GM12801 (cell line): Measurements from ENCODE around the gene ALDH6A1.

Experiments
- TF ChIP-seq, protein P1 (sequence below): IDR thresholded peaks from one replicate; pipeline ENCODE4 v1.5.1; 2011; ENCODE audit warnings: control low read depth; ENCODE audit not compliant: insufficient read length; ENCODE audit errors: extremely low read depth

Gene ALDH6A1

DNA sequence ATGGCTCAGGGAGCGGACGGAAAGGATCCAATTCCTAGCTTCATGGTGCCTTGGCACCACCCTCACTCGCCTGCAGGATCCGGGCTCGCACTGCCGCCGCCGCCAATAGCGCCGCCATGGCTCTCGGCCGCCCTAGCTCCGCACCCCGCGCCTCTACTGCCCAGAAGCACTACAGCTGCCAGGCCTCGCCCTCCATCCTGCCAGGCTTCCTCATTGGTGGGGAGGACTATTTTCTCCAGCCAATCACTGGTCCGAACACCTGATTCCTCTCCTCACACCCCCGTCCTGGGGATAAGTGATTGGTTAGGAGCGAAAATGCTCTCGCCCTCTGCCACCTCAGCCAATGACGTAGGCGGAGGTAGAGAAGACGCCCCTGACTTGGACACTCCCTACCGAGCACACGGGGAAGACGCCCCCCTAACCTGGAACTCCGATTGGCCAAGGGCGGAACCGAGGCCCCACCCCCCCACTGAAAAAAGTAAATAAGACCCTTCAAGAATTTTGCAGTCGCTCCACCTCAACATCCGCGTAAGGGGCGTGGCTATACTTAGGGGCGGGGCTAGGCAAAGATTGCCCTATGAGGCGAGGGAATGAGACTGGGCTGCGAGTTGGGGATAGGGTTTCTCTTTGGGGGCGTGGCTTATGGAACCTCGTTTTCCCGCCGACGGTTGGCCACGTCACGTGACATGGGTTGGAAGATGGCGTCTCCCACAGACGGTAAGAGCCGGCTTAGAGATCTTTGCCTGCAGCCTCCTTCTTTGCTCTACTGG lies at the start of gene ALDH6A1, which contains the start of gene LIN52:
Gene ALDH6A1, minus strand, starts transcription at position 177 of the 770 bp plus-strand sequence. Its CDS starts 59 bp downstream, at position 118.
Gene LIN52, plus strand, starts transcription at position 680 of the 770 bp plus-strand sequence. Its CDS starts 19 bp downstream, at position 699.
- TF ChIP-seq, protein P1, sequence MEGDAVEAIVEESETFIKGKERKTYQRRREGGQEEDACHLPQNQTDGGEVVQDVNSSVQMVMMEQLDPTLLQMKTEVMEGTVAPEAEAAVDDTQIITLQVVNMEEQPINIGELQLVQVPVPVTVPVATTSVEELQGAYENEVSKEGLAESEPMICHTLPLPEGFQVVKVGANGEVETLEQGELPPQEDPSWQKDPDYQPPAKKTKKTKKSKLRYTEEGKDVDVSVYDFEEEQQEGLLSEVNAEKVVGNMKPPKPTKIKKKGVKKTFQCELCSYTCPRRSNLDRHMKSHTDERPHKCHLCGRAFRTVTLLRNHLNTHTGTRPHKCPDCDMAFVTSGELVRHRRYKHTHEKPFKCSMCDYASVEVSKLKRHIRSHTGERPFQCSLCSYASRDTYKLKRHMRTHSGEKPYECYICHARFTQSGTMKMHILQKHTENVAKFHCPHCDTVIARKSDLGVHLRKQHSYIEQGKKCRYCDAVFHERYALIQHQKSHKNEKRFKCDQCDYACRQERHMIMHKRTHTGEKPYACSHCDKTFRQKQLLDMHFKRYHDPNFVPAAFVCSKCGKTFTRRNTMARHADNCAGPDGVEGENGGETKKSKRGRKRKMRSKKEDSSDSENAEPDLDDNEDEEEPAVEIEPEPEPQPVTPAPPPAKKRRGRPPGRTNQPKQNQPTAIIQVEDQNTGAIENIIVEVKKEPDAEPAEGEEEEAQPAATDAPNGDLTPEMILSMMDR, result no peak

DNA sequence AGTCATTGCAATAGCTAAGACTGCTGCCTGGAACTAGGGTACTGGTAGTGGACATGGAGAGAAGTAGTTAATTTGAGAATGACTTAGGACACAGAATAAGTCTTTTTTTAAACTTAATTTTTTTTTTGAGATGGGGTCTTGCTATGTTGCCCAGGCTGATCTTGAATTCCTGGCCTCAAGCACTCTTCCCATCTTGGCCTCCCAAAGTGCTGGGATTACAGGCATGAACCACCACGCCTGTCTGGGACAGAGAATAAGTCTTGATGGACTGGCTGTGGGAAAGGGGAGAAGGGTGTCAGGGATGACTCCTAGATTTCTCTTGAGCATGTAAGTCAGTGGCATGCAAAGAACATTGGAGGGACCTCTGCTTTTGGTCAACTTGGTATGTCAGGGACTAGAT lies 43.4 kb upstream of the ALDH6A1 start:
- TF ChIP-seq, protein P1, result no peak

GRCh38 chr14:74126315-74127013 lies 42.2 kb upstream of the ALDH6A1 start:
- TF ChIP-seq, protein P1, result no peak

- TF ChIP-seq, protein P1, result no peak
Measured at GRCh38 chr14:74109369-74109768, 25.1 kb upstream of the ALDH6A1 start.

DNA sequence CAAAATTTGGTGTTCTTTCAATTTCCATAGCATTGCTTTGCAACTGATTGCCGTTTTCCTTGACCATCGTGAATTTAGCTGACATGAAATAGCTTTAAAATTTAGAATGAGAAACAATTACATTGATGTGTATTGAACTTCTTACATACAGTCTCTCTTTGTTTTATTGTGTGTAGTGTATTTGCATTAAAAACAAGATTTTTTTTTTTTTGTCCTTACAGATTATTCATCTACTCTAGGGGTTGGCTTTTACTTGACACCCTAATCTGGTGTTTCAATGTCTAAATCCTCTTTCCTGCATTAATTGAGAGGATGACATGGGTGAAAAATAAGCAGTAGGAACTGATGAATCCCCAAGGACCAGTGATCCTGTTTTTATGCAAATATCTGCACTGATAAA lies 21.1 kb upstream of the ALDH6A1 start:
- TF ChIP-seq, protein P1, result no peak

DNA sequence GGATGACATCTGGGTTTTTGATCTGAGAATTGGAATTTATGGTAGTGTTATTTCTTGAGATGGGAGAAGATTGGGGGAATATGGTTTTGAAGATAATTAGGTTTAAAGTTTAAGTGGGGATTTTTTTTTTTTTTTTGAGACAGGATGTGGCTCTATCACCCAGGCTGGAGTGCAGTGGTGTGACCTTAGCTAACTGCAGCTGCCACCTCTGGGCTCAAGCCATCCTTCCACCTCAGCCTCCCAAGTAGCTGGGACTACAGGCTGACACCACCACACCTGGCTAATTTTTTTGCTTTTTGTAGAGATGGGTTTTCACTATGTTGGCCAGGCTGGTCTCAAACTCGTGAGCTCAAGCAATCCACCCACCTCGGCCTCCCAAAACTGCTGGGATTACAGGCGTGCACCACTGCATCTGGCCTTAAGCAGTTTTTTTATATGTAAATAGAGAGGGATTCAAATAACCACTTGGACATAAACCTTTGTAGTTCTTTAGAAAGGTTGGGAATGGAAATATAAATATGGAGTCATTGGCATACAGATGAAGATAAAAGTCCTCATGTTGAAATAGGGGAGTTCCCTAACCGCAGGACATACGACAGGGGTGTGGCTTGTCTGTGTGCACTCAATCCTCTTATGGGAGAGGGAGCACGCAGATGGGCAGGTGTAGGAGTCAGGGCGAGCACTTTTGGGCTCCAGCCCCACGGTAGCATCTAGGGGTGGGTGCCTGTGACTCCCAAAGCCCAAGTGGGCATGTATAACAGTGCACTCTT lies 5.2 kb upstream of the ALDH6A1 start:
- TF ChIP-seq, protein P1, result no peak

- TF ChIP-seq, protein P1, result no peak
Measured at GRCh38 chr14:74085828-74086227, 1.6 kb upstream of the ALDH6A1 start.
